ENCODE results near the gene PTPRA. TPM values are rescaled to one million over a fixed set of nuclear protein-coding genes. Genes with fewer than 3 reads are reported as not detected.

The PTPRA gene
- total and polyA plus RNA-seq, 2 of the 8 experiments (the other 6 are each of a cell fraction or from before 2014, with no cell fraction given), result 47.7 to 51.3 TPM

DNA sequence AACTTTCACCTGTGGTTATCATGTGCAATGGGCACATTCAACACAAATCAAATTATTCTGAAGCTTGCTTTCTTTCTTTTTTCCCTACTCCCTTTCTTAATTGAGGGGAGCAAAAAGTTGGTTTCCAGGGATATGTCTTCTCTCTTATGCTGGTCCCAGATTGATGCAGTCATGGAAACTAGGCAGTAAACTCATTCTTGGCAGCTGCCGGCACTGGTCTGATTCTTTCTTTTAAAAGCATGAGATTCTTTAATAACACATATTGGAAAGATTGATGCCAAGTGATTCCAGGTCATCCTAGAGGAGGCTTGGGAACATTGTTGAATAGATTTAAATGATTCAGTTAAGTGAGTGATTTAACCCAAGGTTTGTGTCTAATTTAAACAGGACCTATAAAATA is 29.0 kb downstream of the PTPRA start:
- H3K4me3 ChIP-seq (ENCODE audit: extremely low read depth in 1 of 4, insufficient read depth in 2 of 4, low read depth in 3 of 4, low read length in 4 of 4), result no peak overlapping the region
- H4K5ac ChIP-seq (ENCODE audit: insufficient read length, low read depth, low read length), result no peak overlapping the region
- H3K27me3 ChIP-seq (replicated peaks in 1 of 4; ENCODE audit: control insufficient read depth in 3 of 4, extremely low read depth in 1 of 4, insufficient read depth in 3 of 4, low read length in 3 of 4), result no peaks in the 10 kb centered on the region
- CTCF ChIA-PET (ENCODE audit: partially characterized antibody), result interaction anchor here (0.6 to 0.7 kb wide), 2 partner anchors 15 to 26 kb away, joined by 4 read pairs; no protein-coding TSS in a partner anchor
- no peaks in the 10 kb centered on the region for H4K20me1 ChIP-seq (replicated peaks in 1 of 2; ENCODE audit: control insufficient read depth in 1 of 2, insufficient read depth in 2 of 2, low read length in 2 of 2)
- H3K36me3 ChIP-seq (ENCODE audit: control insufficient read depth in 2 of 4, insufficient read depth in 4 of 4, low read length in 3 of 4), result no peaks in the 10 kb centered on the region; a peak in 1 of 8 replicates
- DNase-seq (ENCODE audit: low read depth in 1 of 2, low spot score in 2 of 2) (no peak), FAIRE-seq (no peak)
- peaks cover 4 to 8% of the 10 kb centered on the region in 2 experiments for H3K9me3 ChIP-seq (ENCODE audit: insufficient read depth in 2 of 2, low read depth in 1 of 2, low read length in 1 of 2)
- no peak overlapping the region for H3K23ac ChIP-seq (ENCODE audit: insufficient read length)
- POLR2A ChIA-PET (ENCODE audit: partially characterized antibody), result interaction anchor here (1.4 kb wide), 1 partner anchor 15 kb away, joined by 6 read pairs; no protein-coding TSS in a partner anchor
- no peak overlapping the region for H4K91ac ChIP-seq (replicated peaks; ENCODE audit: insufficient read length, low read length)
- H3K4ac ChIP-seq (replicated peaks; ENCODE audit: insufficient read length, low read depth, low read length), result no peak overlapping the region
- no peak overlapping the region for H2BK12ac ChIP-seq (ENCODE audit: low read depth, low read length)
- H3K27ac ChIP-seq (ENCODE audit: low read depth, low read length), result no peak overlapping the region
- no peaks in the 10 kb centered on the region for H3K4me1 ChIP-seq (replicated peaks in 1 of 4; ENCODE audit: control insufficient read depth in 3 of 4, insufficient read depth in 4 of 4, low read length in 3 of 4)
- H2BK5ac ChIP-seq (ENCODE audit: low read depth, low read length), result no peak overlapping the region
- no peak overlapping the region for H2AFZ ChIP-seq (ENCODE audit: low read length)
- no peak overlapping the region for H3K4me2 ChIP-seq (ENCODE audit: insufficient read depth in 1 of 2, low read depth in 2 of 2, low read length in 2 of 2)
- 93% methylated on average over 1 of the region's 1 CpG; no CpG with 5 or more reads in 1 of the 2 experiments for WGBS, 2 experiments (ENCODE audit: extremely low coverage in 1 of 2, insufficient coverage in 1 of 2, insufficient read length in 1 of 2, insufficient replicate concordance in 2 of 2, low coverage in 1 of 2, low lambda C conversion rate in 2 of 2, missing lambda C conversion rate in 1 of 2)
- H3K56ac ChIP-seq (replicated peaks; ENCODE audit: insufficient read length, low read depth, low read length), result no peak overlapping the region
- peaks cover 3 to 30% of the 10 kb centered on the region in 2 experiments; a peak in 3 of 4 replicates for H3K79me2 ChIP-seq (ENCODE audit: control insufficient read depth in 1 of 2, insufficient read depth in 2 of 2, low read length in 2 of 2)
- no peaks in the 10 kb centered on the region for H3K23me2 ChIP-seq (ENCODE audit: low read depth, low read length)
- no peak overlapping the region for H3K14ac ChIP-seq (ENCODE audit: insufficient read length)
- no peak overlapping the region for H2AK5ac ChIP-seq (ENCODE audit: low read depth, low read length)
- H4K8ac ChIP-seq (ENCODE audit: extremely low read depth, insufficient read depth, low read length), result no peak overlapping the region
- no peak overlapping the region for H3K18ac ChIP-seq (ENCODE audit: extremely low read depth, low read length)
- no peaks in the 10 kb centered on the region; the same call in 1 of the 2 replicates for H3K79me1 ChIP-seq (ENCODE audit: low read depth, low read length)
- no peak overlapping the region for H2BK15ac ChIP-seq (ENCODE audit: low read length)
- no peak overlapping the region for H2BK120ac ChIP-seq (replicated peaks; ENCODE audit: low read depth, low read length)
- no peak overlapping the region for H2BK20ac ChIP-seq (ENCODE audit: low read length)
- no peak overlapping the region for H3K9ac ChIP-seq (replicated peaks in 1 of 4; ENCODE audit: extremely low read depth in 1 of 4, low read depth in 3 of 4, low read length in 3 of 4)
- no peak for TF ChIP-seq POLR2A (IDR thresholded peaks at IDR 0.05; ENCODE audit: control extremely low read depth in 1 of 2, low read depth in 2 of 2, low read length in 2 of 2)
